Measurements from ENCODE around the gene PLCB2.

PLCB2 gene

GRCh38 chr15:40342416-40343320 is 34.9 kb upstream of the PLCB2 start:
- DNase-seq (ENCODE audit: low read depth, low spot score): no peak
- no peak for TF ChIP-seq CTCF (IDR thresholded peaks at IDR 0.05; ENCODE audit: insufficient read depth, low read length, missing control alignments)
- POLR2A ChIA-PET: interaction anchor here (0.9 to 5.2 kb wide), 6 partner anchors 12 to 47 kb away, joined by 3 to 81 read pairs (median 4); partner anchors contain the start of gene DISP2
- H3K4me3 ChIP-seq (ENCODE audit: low read depth, low read length): no peak overlapping the region
- CTCF ChIA-PET: interaction anchor here (0.9 to 21.8 kb wide), 13 partner anchors 9 to 126 kb away, joined by 3 to 385 read pairs (median 34); partner anchors contain the start of genes DISP2, INAFM2, IVD and PHGR1

GRCh38 chr15:40340740-40341400 is 33.1 kb upstream of the PLCB2 start, which contains the start of gene CCDC9B:
Gene CCDC9B (minus strand): TSS chr15:40340939. CDS start chr15:40340819, 120 bp downstream.
- ChIA-PET CTCF (interaction anchor here (0.8 to 21.8 kb wide), 10 partner anchors 12 to 166 kb away, joined by 4 to 385 read pairs (median 86); partner anchors contain the start of genes DISP2, INAFM2, PHGR1 and PLCB2), POLR2A (interaction anchor here (0.5 to 5.2 kb wide), 4 partner anchors 11 to 1450 kb away, joined by 3 to 81 read pairs (median 8); partner anchors contain the start of gene INAFM2)
- DNase-seq (ENCODE audit: low read depth, low spot score): no peak
- TF ChIP-seq CTCF (IDR thresholded peaks at IDR 0.05; ENCODE audit: insufficient read depth, low read length, missing control alignments): no peak
- peak within 1 kb of the TSS; percentile 58 for H3K4me3 ChIP-seq (ENCODE audit: low read depth, low read length)

GRCh38 chr15:40340038-40340739 is 32.5 kb upstream of the PLCB2 start:
- ChIA-PET POLR2A (interaction anchor here (0.6 to 5.2 kb wide), 5 partner anchors 11 to 1450 kb away, joined by 3 to 81 read pairs (median 5); partner anchors contain the start of gene INAFM2), CTCF (interaction anchor here (1.1 to 21.8 kb wide), 11 partner anchors 10 to 100 kb away, joined by 3 to 385 read pairs (median 60); partner anchors contain the start of genes ANKRD63, DISP2, INAFM2 and PHGR1)
- H3K4me3 ChIP-seq (ENCODE audit: low read depth, low read length): peak overlapping the region; percentile 58
- TF ChIP-seq CTCF (IDR thresholded peaks at IDR 0.05; ENCODE audit: insufficient read depth, low read length, missing control alignments): no peak
- DNase-seq (ENCODE audit: low read depth, low spot score): no peak

- peak; percentile 31 for TF ChIP-seq CTCF (IDR thresholded peaks at IDR 0.05; ENCODE audit: insufficient read depth, low read length, missing control alignments)
- no peak for DNase-seq (ENCODE audit: low read depth, low spot score)
- CTCF ChIA-PET: interaction anchor here (1.1 to 21.8 kb wide), 12 partner anchors 10 to 100 kb away, joined by 3 to 385 read pairs (median 39); partner anchors contain the start of genes ANKRD63, DISP2, INAFM2 and KNSTRN
- H3K4me3 ChIP-seq (ENCODE audit: low read depth, low read length): peak overlapping the region; percentile 58
- POLR2A ChIA-PET: interaction anchor here (1.4 to 5.2 kb wide), 4 partner anchors 10 to 54 kb away, joined by 3 to 81 read pairs (median 9); partner anchors contain the start of gene INAFM2
Observed at GRCh38 chr15:40339621-40339945, 31.8 kb upstream of the PLCB2 start.

GRCh38 chr15:40338921-40339620 is 31.3 kb upstream of the PLCB2 start:
- peak; percentile 76 for DNase-seq (ENCODE audit: low read depth, low spot score)
- no peak for TF ChIP-seq CTCF (IDR thresholded peaks at IDR 0.05; ENCODE audit: insufficient read depth, low read length, missing control alignments)
- peak overlapping the region; percentile 58 for H3K4me3 ChIP-seq (ENCODE audit: low read depth, low read length)
- ChIA-PET CTCF (interaction anchor here (0.8 to 21.8 kb wide), 17 partner anchors 10 to 121 kb away, joined by 3 to 385 read pairs (median 6); partner anchors contain the start of genes ANKRD63, DISP2, INAFM2 and IVD), POLR2A (interaction anchor here (0.9 to 5.2 kb wide), 7 partner anchors 10 to 83 kb away, joined by 3 to 81 read pairs (median 3); partner anchors contain the start of gene INAFM2)
